GM10248 (cell line): ENCODE measurements around the gene CAMKMT.

Experiments used
- CTCF ChIA-PET: fragments of 300-600 bp; sonication (Branson Sonifier 250); formaldehyde crosslinking; extraction: SDS; loops from one replicate; lab custom pipeline; 2021; ENCODE audit warnings: antibody characterized with exemption; lab: Yijun Ruan, JAX
- POLR2A ChIA-PET: fragments of 350-650 bp; sonication (Branson Sonifier 250); formaldehyde crosslinking; extraction: SDS; loops from one replicate; lab custom pipeline; 2020; ENCODE audit warnings: antibody characterized with exemption; lab: Yijun Ruan, JAX
- DNase-seq: peaks from one replicate; pipeline ENCODE4 v3.0.0; 2012; ENCODE audit errors: extremely low spot score
- TF ChIP-seq, protein P1 (sequence below): IDR thresholded peaks from 2 replicates; pipeline ENCODE4 v1.5.1; 2012; ENCODE audit warnings: mild to moderate bottlenecking, low read depth; ENCODE audit errors: extremely low read depth, missing control alignments, control extremely low read depth

Gene CAMKMT

DNA sequence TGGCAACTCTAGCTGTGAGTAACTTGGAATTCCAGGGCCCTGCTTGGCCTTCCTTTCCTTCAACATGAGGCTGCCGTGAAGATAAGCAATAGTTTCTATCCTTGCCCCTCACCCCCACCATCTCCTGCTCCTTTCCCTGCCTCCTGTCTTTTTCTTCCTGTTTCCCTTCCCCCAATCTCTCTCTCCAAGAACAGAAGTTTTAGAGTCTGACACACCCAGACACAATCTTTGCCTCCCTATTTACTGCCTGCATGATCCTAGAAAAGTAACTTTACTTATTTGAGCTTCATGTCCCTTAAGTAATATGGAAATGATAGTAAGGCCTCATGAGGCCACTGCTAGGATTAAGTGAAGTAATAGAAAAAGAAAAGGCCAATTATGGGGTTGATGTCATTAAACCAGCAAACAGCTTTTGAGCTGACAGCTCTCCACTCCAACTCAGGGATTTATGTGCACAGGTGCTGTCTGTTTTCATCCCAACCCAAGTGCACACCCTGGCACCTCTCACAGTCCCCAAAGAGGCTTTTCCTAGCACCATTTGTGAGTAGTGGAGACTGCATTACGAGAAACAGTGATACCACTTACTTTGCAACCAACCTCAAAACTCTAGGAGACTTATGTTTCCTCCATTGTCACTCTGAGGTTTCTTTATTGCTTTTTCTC is 456.1 kb downstream of the CAMKMT start:
- CTCF ChIA-PET = no interaction called here
- no peak for DNase-seq

DNA sequence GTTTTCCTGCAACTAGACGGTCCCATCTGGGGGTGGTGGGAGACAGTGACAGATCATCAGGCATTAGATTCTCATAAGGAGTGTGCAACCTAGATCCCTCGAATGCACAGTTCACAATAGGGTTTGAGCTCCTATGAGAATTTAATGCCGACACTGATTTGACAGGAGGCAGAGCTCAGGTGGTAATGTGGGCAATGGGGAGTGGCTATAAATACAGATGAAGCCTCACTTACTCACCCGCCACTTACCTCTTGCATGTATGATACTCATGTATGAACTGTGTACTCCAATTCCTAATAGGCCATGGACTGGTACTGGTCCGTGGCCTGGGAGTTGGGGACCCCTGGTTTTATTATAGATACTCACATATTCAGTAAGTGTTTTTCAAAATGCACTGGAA is 457.3 kb downstream of the CAMKMT start:
- no peak for DNase-seq
- CTCF ChIA-PET = no interaction called here
- POLR2A ChIA-PET = no interaction called here
- TF ChIP-seq, protein P1, sequence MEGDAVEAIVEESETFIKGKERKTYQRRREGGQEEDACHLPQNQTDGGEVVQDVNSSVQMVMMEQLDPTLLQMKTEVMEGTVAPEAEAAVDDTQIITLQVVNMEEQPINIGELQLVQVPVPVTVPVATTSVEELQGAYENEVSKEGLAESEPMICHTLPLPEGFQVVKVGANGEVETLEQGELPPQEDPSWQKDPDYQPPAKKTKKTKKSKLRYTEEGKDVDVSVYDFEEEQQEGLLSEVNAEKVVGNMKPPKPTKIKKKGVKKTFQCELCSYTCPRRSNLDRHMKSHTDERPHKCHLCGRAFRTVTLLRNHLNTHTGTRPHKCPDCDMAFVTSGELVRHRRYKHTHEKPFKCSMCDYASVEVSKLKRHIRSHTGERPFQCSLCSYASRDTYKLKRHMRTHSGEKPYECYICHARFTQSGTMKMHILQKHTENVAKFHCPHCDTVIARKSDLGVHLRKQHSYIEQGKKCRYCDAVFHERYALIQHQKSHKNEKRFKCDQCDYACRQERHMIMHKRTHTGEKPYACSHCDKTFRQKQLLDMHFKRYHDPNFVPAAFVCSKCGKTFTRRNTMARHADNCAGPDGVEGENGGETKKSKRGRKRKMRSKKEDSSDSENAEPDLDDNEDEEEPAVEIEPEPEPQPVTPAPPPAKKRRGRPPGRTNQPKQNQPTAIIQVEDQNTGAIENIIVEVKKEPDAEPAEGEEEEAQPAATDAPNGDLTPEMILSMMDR = no peak

More for the DNA sequence above, 456.1 kb downstream of the CAMKMT start:
- TF ChIP-seq, protein P1 = no peak
- POLR2A ChIA-PET = no interaction called here

GRCh38 chr2:44821500-44821899 is 459.8 kb downstream of the CAMKMT start:
- ChIA-PET CTCF (no interaction called here), POLR2A (no interaction called here)
- TF ChIP-seq, protein P1 = no peak
- DNase-seq = no peak

GRCh38 chr2:44822174-44822573 is 460.4 kb downstream of the CAMKMT start:
- TF ChIP-seq, protein P1 = no peak
- ChIA-PET CTCF (interaction anchor here (1.0 kb wide), 1 partner anchor 132 kb away, joined by 3 read pairs; no protein-coding TSS in a partner anchor), POLR2A (no interaction called here)
- DNase-seq = no peak
